ENCODE results near the gene TBC1D16. TPM values are rescaled to one million over a fixed set of nuclear protein-coding genes. Genes with fewer than 3 reads are reported as not detected.
"Not testable (repeated sequence)": the region's sequence is repeated elsewhere in the genome, so short reads cannot be mapped to it uniquely, and the experiment has no call there.

The TBC1D16 gene
- total RNA-seq, 2 experiments from 2014 or later: 17.0 to 19.0 TPM

DNA sequence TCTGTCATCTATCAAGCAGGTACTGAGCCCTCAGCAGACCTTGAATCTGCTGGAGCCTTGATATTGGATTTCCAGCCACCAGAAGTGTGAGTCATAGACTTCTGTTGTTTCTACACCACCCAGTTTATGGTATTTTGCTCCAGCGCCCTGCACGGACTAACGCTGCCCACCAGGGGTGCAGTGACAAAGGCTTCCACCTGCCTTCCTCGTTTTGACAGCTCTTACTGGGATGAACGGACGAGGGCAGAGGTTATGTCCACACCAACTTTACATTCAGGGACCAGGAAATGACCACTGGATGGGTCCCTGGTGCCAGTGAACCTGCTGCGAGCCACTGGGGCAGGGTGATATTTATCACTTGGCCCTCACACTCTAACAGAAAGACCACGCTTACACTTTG, 129.8 kb downstream of the TBC1D16 start:
- peaks cover 2% of the 10 kb centered on the region for H3K27me3 Mint-ChIP-seq (ENCODE audit: low read depth)
- no peak overlapping the region for H3K27ac Mint-ChIP-seq
- CTCF ChIA-PET: interaction anchor here (0.8 kb wide), 1 partner anchor 11 kb away, joined by 4 read pairs; no protein-coding TSS in a partner anchor
- H3K9me3 Mint-ChIP-seq: no peaks in the 10 kb centered on the region
- intact Hi-C loops (cut with micrococcal nuclease): no loop called here
- H3K4me3 Mint-ChIP-seq: no peak overlapping the region
- no peaks in the 10 kb centered on the region for H3K36me3 Mint-ChIP-seq (ENCODE audit: low read depth)
- H3K4me1 Mint-ChIP-seq (ENCODE audit: low read depth): no peaks in the 10 kb centered on the region
- no peak for DNase-seq

DNA sequence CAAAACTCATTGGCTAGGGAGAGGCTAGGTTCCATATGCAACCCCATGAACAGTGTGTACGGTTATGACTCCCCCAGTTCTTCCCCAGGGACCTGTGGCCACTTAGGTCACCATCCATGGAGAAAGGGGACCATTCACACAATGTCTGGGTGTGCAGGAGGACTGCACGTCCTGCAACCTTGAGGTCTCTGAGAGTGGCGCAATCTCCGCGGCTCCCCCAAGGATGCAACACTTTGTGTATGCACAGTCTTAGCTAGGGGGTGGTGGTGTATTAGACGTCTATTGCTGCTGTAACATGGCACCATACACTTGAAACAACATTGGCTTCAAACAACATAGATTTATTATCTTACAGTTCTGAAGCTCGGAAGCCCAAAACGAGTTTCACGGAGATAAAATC, 130.8 kb downstream of the TBC1D16 start:
- H3K27ac Mint-ChIP-seq: no peak overlapping the region
- H3K4me3 Mint-ChIP-seq: no peak overlapping the region
- H3K4me1 Mint-ChIP-seq (ENCODE audit: low read depth): no peaks in the 10 kb centered on the region
- DNase-seq: no peak
- CTCF ChIA-PET: no interaction called here
- no peaks in the 10 kb centered on the region for H3K36me3 Mint-ChIP-seq (ENCODE audit: low read depth)
- peaks cover 2% of the 10 kb centered on the region for H3K27me3 Mint-ChIP-seq (ENCODE audit: low read depth)
- H3K9me3 Mint-ChIP-seq: no peaks in the 10 kb centered on the region
- intact Hi-C loops (cut with micrococcal nuclease): loop anchor here (5.0 kb wide), 1 partner anchor 53 kb away; no protein-coding TSS in a partner anchor

DNA sequence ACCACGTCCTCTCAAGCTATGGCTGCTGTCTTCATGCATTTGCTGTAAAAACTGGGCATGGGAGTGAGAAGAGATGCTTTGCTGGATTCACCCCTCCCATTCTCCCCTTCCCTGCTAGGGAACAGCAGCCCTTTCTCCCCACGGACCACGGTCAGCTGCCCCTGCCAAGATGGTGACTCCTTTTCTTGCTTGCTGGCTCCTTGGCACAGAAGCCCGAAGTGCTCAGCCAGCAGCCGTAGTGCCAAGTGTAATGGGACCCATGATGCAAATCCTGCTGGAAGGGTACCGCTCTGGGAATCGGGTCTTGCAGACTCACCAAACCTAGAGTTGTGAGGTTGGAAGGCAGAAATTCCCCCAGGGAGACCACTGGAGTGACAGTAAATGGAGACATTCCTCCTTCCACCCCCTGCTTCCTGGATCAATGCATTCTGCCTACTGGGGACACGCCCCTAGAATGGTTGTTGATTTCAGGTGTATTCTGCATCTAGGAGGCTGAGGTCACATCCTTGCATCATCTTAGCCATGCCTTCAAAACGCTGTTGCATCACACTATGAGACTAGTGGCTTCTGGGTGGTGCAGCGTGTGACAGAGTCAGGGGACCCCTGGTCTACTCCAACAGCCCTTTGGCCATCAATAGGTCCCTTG, 133.4 kb downstream of the TBC1D16 start:
- no peak overlapping the region for H3K27ac Mint-ChIP-seq
- no peaks in the 10 kb centered on the region for H3K4me1 Mint-ChIP-seq (ENCODE audit: low read depth)
- H3K4me3 Mint-ChIP-seq: no peak overlapping the region
- intact Hi-C loops (cut with micrococcal nuclease): loop anchor here (5.0 kb wide), 1 partner anchor 50 kb away; no protein-coding TSS in a partner anchor
- no peaks in the 10 kb centered on the region for H3K9me3 Mint-ChIP-seq
- no peaks in the 10 kb centered on the region for H3K27me3 Mint-ChIP-seq (ENCODE audit: low read depth)
- DNase-seq: no peak
- no peaks in the 10 kb centered on the region for H3K36me3 Mint-ChIP-seq (ENCODE audit: low read depth)
- CTCF ChIA-PET: no interaction called here

GRCh38 chr17:79901131-79901530, 134.5 kb downstream of the TBC1D16 start:
- Mint-ChIP-seq H3K4me1 (ENCODE audit: low read depth) (no peaks in the 10 kb centered on the region), H3K36me3 (ENCODE audit: low read depth) (no peaks in the 10 kb centered on the region), H3K27me3 (ENCODE audit: low read depth) (no peaks in the 10 kb centered on the region), H3K4me3 (no peak overlapping the region), H3K27ac (no peak overlapping the region), H3K9me3 (no peaks in the 10 kb centered on the region)
- no peak for DNase-seq
- CTCF ChIA-PET: no interaction called here
- intact Hi-C loops (cut with micrococcal nuclease): loop anchor here (5.0 kb wide), 1 partner anchor 49 kb away; no protein-coding TSS in a partner anchor

GRCh38 chr17:79899584-79899983, 136.1 kb downstream of the TBC1D16 start:
- Mint-ChIP-seq H3K4me1 (ENCODE audit: low read depth) (no peaks in the 10 kb centered on the region), H3K27ac (no peak overlapping the region), H3K27me3 (ENCODE audit: low read depth) (no peaks in the 10 kb centered on the region), H3K4me3 (no peak overlapping the region), H3K36me3 (ENCODE audit: low read depth) (no peaks in the 10 kb centered on the region), H3K9me3 (no peaks in the 10 kb centered on the region)
- CTCF ChIA-PET: interaction anchor here (0.7 to 0.9 kb wide), 2 partner anchors 28 to 71 kb away, joined by 3 read pairs; no protein-coding TSS in a partner anchor
- no peak for DNase-seq
- intact Hi-C loops (cut with micrococcal nuclease): no loop called here

- intact Hi-C loops (cut with micrococcal nuclease): no loop called here
- no peaks in the 10 kb centered on the region for H3K9me3 Mint-ChIP-seq
- DNase-seq: no peak
- H3K36me3 Mint-ChIP-seq (ENCODE audit: low read depth): no peaks in the 10 kb centered on the region
- H3K4me1 Mint-ChIP-seq (ENCODE audit: low read depth): no peaks in the 10 kb centered on the region
- CTCF ChIA-PET: no interaction called here
- no peaks in the 10 kb centered on the region for H3K27me3 Mint-ChIP-seq (ENCODE audit: low read depth)
- H3K27ac Mint-ChIP-seq: no peak overlapping the region
- no peak overlapping the region for H3K4me3 Mint-ChIP-seq
Measured at GRCh38 chr17:79897243-79898063, 138.2 kb downstream of the TBC1D16 start.

DNA sequence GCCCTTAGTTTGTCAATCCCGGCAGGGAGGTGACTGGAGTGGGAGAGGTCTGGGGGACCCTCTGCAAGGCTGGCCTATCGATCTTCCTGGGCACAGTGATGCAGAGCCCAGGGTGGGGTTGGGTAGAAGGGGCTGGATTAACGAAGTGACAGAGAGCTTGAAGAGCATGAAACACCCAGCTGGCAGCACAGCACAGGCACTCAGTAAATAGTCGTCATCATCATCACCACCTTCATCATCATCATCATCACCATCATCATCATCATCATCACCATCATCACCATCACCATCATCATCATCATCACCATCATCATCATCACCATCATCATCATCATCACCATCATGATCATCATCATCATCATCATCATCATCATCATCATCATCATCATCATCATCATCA, 142.2 kb downstream of the TBC1D16 start:
- H3K27me3 Mint-ChIP-seq (ENCODE audit: low read depth); H3K4me3 Mint-ChIP-seq; H3K4me1 Mint-ChIP-seq (ENCODE audit: low read depth); H3K36me3 Mint-ChIP-seq (ENCODE audit: low read depth); H3K27ac Mint-ChIP-seq; intact Hi-C loops (cut with micrococcal nuclease); H3K9me3 Mint-ChIP-seq; DNase-seq: not testable (repeated sequence)
- CTCF ChIA-PET: interaction anchor here (0.6 kb wide), 1 partner anchor 65 kb away, joined by 3 read pairs; no protein-coding TSS in a partner anchor

- no peak for DNase-seq
- intact Hi-C loops (cut with micrococcal nuclease): no loop called here
- Mint-ChIP-seq H3K9me3 (no peaks in the 10 kb centered on the region), H3K27me3 (ENCODE audit: low read depth) (peaks cover 6% of the 10 kb centered on the region), H3K4me3 (no peak overlapping the region), H3K27ac (no peak overlapping the region), H3K36me3 (ENCODE audit: low read depth) (no peaks in the 10 kb centered on the region), H3K4me1 (ENCODE audit: low read depth) (no peaks in the 10 kb centered on the region)
- CTCF ChIA-PET: interaction anchor here (0.6 kb wide), 1 partner anchor 64 kb away, joined by 3 read pairs; no protein-coding TSS in a partner anchor
Measured at GRCh38 chr17:79892457-79893241, 143.0 kb downstream of the TBC1D16 start.

- intact Hi-C loops (cut with micrococcal nuclease): no loop called here
- no peak for DNase-seq
- Mint-ChIP-seq H3K27ac (no peak overlapping the region), H3K4me1 (ENCODE audit: low read depth) (no peaks in the 10 kb centered on the region), H3K9me3 (no peaks in the 10 kb centered on the region), H3K4me3 (no peak overlapping the region), H3K27me3 (ENCODE audit: low read depth) (peaks cover 10% of the 10 kb centered on the region), H3K36me3 (ENCODE audit: low read depth) (no peaks in the 10 kb centered on the region)
- CTCF ChIA-PET: no interaction called here
Measured at GRCh38 chr17:79891113-79891730, 144.4 kb downstream of the TBC1D16 start.

GRCh38 chr17:79890706-79891105, 145.0 kb downstream of the TBC1D16 start:
- intact Hi-C loops (cut with micrococcal nuclease): no loop called here
- CTCF ChIA-PET: no interaction called here
- Mint-ChIP-seq H3K4me3 (no peak overlapping the region), H3K27ac (no peak overlapping the region), H3K27me3 (ENCODE audit: low read depth) (peaks cover 10% of the 10 kb centered on the region), H3K4me1 (ENCODE audit: low read depth) (no peaks in the 10 kb centered on the region), H3K36me3 (ENCODE audit: low read depth) (no peaks in the 10 kb centered on the region), H3K9me3 (no peaks in the 10 kb centered on the region)
- DNase-seq: no peak

DNA sequence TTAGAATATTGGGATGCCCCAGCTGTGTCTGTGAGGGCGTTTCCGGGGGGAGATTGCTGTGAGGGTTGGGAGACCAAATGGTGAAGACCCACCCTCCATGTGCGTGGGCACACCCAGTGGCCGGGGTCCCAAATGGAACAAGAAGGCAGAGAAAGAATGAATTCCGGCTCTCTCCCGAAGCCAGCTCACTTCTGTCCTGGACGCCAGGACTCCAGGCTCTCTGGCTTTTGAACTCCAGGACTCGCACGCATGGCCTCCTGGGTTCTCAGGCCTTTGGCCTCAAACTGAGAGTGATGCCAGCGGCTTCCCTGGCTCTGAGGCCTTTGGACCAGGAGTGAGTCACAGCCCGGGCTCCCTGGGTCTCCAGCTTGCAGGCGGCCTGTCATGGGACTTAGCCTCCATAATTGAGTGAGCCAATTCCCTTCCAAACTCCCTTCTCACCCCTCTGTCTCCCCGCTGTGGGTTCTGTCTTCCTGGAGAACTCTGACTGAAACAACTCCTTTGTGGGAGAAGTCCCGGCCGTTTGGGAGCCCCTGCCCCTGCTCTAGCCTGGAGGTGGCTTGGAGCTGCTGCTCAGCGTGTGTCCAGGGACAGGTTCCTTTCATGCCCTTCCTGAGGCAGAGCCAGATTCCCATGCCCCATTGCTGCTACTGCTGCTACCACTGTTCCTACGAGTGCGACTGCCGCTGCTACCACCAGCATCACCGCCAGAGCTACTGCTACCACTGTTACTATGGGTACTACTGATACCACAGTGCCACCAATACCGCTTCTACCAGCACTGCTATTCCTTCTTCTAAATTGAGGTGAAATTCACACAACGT, 146.6 kb downstream of the TBC1D16 start:
- Mint-ChIP-seq H3K36me3 (ENCODE audit: low read depth) (no peaks in the 10 kb centered on the region), H3K27ac (no peak overlapping the region), H3K4me3 (no peak overlapping the region), H3K4me1 (ENCODE audit: low read depth) (no peaks in the 10 kb centered on the region), H3K9me3 (no peaks in the 10 kb centered on the region), H3K27me3 (ENCODE audit: low read depth) (peaks cover 10% of the 10 kb centered on the region)
- intact Hi-C loops (cut with micrococcal nuclease): no loop called here
- no peak for DNase-seq
- CTCF ChIA-PET: interaction anchor here (0.8 kb wide), 1 partner anchor 16 kb away, joined by 3 read pairs; no protein-coding TSS in a partner anchor
